GM12865 (cell line): ENCODE measurements around the gene MIOX.
A peak's percentile ranks its signal among the peaks of the same experiment; 100 is the strongest.

ENCODE experiments used
- DNase-seq: peaks from one replicate; pipeline ENCODE4 v3.0.0; 2010; ENCODE audit warnings: low read depth
- H3K4me3 ChIP-seq: 2 replicates; pipeline ENCODE4 v1.5.1; 2011; ENCODE audit warnings: mild to moderate bottlenecking, low read depth, low read length, control low read depth
- CTCF ChIP-seq: IDR thresholded peaks from 2 replicates; pipeline ENCODE4 v1.5.1; 2011; ENCODE audit warnings: low read length, control low read depth, low read depth, inconsistent platforms; ENCODE audit not compliant: insufficient read depth; ENCODE audit errors: missing control alignments

Gene MIOX

DNA sequence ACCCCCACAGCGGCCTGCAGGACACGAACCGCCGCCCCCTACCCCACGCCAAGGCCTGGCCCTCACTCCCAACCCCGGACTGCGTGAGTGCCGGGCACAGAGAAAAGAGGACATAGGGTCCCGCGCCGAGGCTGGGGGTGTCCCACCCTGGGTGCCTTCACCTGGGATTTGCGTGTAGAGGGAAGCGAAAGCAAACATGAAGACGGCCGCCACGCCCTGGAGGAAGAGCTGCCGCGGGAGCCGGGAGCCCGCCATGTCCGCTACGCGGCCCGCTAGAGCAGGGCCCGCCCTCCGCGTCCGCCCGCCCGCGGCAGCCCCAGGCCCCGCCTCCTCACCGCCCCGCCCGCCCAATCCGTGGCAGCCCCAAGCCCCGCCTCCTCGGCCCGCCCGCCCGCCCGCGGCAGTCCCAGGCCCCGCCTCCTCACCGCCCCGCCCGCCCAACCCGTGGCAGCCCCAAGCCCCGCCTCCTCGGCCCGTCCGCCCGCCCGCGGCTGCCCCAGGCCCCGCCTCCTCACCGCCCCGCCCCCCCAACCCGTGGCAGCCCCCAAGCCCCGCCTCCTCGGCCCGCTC is 20.8 kb downstream of the MIOX start, which contains the start of gene LMF2:
LMF2 (minus strand) TSS at position 282 of the 570 bp plus-strand sequence; CDS start at position 255, 27 bp downstream.
- no peak for TF ChIP-seq CTCF
- peak within 1 kb of the TSS; percentile 88 for H3K4me3 ChIP-seq
- DNase-seq: no peak

DNA sequence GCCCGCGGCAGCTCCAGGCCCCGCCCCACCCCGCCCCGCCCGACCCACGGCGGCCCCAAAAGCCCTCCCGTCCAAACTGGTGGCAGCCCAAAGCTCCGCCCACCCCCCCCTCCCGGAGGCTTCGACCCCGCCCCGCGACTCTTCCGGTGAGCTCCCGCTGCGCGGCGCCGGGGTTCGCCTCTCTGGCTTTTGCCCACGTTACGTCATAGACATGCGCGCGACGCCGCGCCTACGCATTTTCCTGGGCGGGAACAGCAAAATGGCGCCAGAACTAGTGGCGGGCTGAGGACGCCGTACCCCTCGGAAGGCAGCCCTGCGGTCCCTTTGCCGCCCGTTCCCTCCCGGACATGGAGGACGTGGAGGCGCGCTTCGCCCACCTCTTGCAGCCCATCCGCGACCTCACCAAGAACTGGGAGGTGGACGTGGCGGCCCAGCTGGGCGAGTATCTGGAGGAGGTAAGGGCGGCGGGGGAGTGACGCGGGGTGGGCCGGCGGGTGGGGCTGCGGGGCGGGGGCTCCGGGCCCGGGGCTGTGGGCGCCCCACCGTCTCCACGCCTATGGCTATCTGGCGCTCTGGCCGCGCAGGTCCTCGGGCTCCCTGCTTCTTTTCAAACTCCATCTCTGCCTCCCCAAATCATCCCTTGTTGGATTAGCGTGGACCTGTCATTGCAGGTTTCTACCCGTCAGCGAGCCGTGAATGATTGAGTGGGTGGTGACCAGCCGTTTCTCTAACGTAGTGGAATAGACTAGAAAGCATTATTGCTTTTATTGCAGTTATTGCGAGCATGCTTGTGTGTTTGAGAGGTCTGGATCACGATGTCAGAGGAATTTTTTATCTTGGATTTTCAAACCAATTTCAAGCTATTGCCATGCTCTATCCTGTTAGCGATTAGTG is 21.6 kb downstream of the MIOX start, which contains the start of gene NCAPH2:
NCAPH2 (plus strand) TSS at position 234 of the 894 bp plus-strand sequence; CDS start at position 348, 114 bp downstream.
- H3K4me3 ChIP-seq: peak within 1 kb of the TSS; percentile 88
- peak; percentile 99 for DNase-seq
- TF ChIP-seq CTCF: no peak

DNA sequence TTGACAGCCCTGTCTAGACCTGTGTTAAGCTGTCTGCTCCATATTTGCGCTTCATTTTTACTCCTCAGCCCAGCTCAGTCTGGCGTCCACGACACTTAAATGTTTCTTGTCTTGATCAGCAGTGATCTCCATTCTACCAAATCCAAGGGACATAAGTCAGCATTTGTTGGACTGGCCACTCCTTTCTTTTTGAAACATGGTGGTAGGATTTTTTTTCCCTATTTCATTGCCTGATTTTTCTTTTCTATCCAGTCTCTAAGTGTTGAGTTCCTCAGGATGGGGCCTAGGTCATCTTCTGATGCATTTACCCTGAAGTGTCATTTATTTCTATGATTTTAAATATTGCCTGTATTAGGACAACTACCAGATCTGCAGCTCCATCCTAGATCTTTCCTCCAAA is 22.2 kb downstream of the MIOX start:
- peak; percentile 13 for DNase-seq

GRCh38 chr22:50513175-50513574 is 26.5 kb downstream of the MIOX start:
- DNase-seq: no peak
- H3K4me3 ChIP-seq: no peak overlapping the region
- no peak for TF ChIP-seq CTCF

More for the DNA sequence above, 22.2 kb downstream of the MIOX start:
- TF ChIP-seq CTCF: no peak
- H3K4me3 ChIP-seq: peak overlapping the region; percentile 83

GRCh38 chr22:50516068-50516467 is 29.4 kb downstream of the MIOX start:
- H3K4me3 ChIP-seq: no peak overlapping the region
- DNase-seq: no peak
- no peak for TF ChIP-seq CTCF

GRCh38 chr22:50516891-50517290 is 30.2 kb downstream of the MIOX start:
- TF ChIP-seq CTCF: no peak
- no peak overlapping the region for H3K4me3 ChIP-seq
- DNase-seq: no peak
